Cardiac fibroblast (primary cell): Measurements from ENCODE around the gene TAF1D.
"Not testable (repeated sequence)": the region's sequence is repeated elsewhere in the genome, so short reads cannot be mapped to it uniquely, and the experiment has no call there.

Source experiments
- DNase-seq, 2 donors: peaks; one replicate each; pipeline versions ENCODE4 v3.0.0 to v3.0.0-alpha.2; 2010; ENCODE audit warnings: low read depth in 2 of 2
- H3K4me3 ChIP-seq, 2 donors: replicated peaks in 1 of 2; 1 replicate in 1 of 2; 2 replicates in 1 of 2; pipeline ENCODE4 v1.5.1; 2011; ENCODE audit warnings: low read depth in 2 of 2, low read length in 2 of 2, mild to moderate bottlenecking in 2 of 2, moderate library complexity in 1 of 2
- TF ChIP-seq, protein P1 (sequence below): IDR thresholded peaks from one replicate; pipeline ENCODE4 v1.5.1; 2011; ENCODE audit warnings: low read depth, mild to moderate bottlenecking, low read length, inconsistent platforms

Gene TAF1D

DNA sequence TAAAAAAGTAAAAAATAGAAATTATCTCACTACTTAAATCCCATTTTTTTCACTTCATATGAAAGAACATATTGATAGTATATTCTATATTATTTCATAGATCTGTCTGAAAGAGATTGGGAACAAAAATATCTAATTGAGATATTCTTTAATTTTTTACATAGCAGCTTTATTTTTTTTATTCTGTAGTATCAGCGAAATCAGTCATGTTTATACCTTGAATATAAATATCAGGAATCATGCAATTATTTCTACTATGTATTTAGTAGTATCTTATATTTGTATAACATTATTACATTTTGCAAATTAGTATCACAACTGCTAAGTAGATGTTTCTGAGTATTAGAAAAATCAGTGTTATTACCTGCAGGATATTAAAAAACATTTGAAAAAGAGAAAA lies 20.6 kb upstream of the TAF1D start:
- H3K4me3 ChIP-seq, result no peak overlapping the region
- DNase-seq, result no peak
- TF ChIP-seq, protein P1, sequence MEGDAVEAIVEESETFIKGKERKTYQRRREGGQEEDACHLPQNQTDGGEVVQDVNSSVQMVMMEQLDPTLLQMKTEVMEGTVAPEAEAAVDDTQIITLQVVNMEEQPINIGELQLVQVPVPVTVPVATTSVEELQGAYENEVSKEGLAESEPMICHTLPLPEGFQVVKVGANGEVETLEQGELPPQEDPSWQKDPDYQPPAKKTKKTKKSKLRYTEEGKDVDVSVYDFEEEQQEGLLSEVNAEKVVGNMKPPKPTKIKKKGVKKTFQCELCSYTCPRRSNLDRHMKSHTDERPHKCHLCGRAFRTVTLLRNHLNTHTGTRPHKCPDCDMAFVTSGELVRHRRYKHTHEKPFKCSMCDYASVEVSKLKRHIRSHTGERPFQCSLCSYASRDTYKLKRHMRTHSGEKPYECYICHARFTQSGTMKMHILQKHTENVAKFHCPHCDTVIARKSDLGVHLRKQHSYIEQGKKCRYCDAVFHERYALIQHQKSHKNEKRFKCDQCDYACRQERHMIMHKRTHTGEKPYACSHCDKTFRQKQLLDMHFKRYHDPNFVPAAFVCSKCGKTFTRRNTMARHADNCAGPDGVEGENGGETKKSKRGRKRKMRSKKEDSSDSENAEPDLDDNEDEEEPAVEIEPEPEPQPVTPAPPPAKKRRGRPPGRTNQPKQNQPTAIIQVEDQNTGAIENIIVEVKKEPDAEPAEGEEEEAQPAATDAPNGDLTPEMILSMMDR, result no peak

GRCh38 chr11:93759123-93759522 lies 17.8 kb upstream of the TAF1D start:
- not testable (repeated sequence) for H3K4me3 ChIP-seq, DNase-seq

GRCh38 chr11:93757924-93758865 lies 16.9 kb upstream of the TAF1D start:
- no peak overlapping the region for H3K4me3 ChIP-seq
- DNase-seq, result no peak
- TF ChIP-seq, protein P1, result no peak

GRCh38 chr11:93757301-93757700 lies 16.0 kb upstream of the TAF1D start:
- no peak overlapping the region for H3K4me3 ChIP-seq
- TF ChIP-seq, protein P1, result no peak
- DNase-seq, result no peak

- H3K4me3 ChIP-seq, result no peak overlapping the region
- TF ChIP-seq, protein P1, result no peak
- no peak for DNase-seq
Observed at GRCh38 chr11:93756748-93757147, 15.5 kb upstream of the TAF1D start.

- TF ChIP-seq, protein P1, result no peak
- H3K4me3 ChIP-seq, result no peak overlapping the region
- no peak for DNase-seq
Observed at GRCh38 chr11:93753241-93753640, 11.9 kb upstream of the TAF1D start.

DNA sequence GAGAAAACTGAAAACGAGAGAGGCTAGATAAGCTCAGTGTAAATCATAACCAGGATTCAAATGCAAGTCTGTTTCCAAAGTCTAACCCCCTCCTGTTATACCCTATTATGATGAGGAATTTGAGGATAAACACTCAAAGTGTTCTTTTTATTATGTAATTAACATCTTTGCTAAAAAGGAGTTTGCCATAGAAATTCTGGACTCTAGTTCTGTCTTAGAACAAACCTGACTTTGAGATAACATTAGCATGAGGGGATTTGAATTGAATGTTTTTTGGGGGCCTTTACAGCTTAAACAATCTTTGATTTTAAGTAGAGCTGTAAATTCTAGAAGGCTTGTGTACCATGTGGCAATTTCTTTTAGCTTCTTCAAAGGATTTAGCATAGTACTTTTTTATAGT lies 9.7 kb upstream of the TAF1D start:
- no peak for DNase-seq
- TF ChIP-seq, protein P1, result no peak
- no peak overlapping the region for H3K4me3 ChIP-seq
